Measurements from ENCODE around the gene FBXO5. TPM values are rescaled to one million over a fixed set of nuclear protein-coding genes. Genes with fewer than 3 reads are reported as not detected.

Gene FBXO5
- total RNA-seq, 2 experiments from 2014 or later: 3.0 to 3.3 TPM

- intact Hi-C loops (cut with DNase I, micrococcal nuclease): no loop called here
- H3K36me3 Mint-ChIP-seq (ENCODE audit: low read depth): peaks cover 39% of the 10 kb centered on the region
- H3K9me3 Mint-ChIP-seq: no peaks in the 10 kb centered on the region
- Histone ChIP-seq H3K4me1 (ENCODE audit: insufficient read depth, low read length) (peaks cover 11% of the 10 kb centered on the region), H3K4me3 (ENCODE audit: low read length) (no peak overlapping the region), H3K27me3 (ENCODE audit: control insufficient read depth in 1 of 2, insufficient read depth in 2 of 2, low read length in 2 of 2) (no peaks in the 10 kb centered on the region), H3K36me3 (ENCODE audit: insufficient read depth, low read length) (peaks cover 18% of the 10 kb centered on the region), H3K27ac (ENCODE audit: low read depth in 1 of 2, low read length in 2 of 2) (no peak overlapping the region), H3K9me3 (ENCODE audit: control insufficient read depth in 1 of 2, insufficient read depth in 1 of 2, low read length in 2 of 2) (no peaks in the 10 kb centered on the region)
- ChIA-PET CTCF (no interaction called here), POLR2A (no interaction called here)
- no peak overlapping the region for H3K27ac Mint-ChIP-seq
- no peaks in the 10 kb centered on the region for H3K27me3 Mint-ChIP-seq
- no peak for DNase-seq
- ATAC-seq (ENCODE audit: poor library complexity): no peak
- peaks cover 58% of the 10 kb centered on the region for H3K4me1 Mint-ChIP-seq (ENCODE audit: low read depth)
- TF ChIP-seq, protein P1, sequence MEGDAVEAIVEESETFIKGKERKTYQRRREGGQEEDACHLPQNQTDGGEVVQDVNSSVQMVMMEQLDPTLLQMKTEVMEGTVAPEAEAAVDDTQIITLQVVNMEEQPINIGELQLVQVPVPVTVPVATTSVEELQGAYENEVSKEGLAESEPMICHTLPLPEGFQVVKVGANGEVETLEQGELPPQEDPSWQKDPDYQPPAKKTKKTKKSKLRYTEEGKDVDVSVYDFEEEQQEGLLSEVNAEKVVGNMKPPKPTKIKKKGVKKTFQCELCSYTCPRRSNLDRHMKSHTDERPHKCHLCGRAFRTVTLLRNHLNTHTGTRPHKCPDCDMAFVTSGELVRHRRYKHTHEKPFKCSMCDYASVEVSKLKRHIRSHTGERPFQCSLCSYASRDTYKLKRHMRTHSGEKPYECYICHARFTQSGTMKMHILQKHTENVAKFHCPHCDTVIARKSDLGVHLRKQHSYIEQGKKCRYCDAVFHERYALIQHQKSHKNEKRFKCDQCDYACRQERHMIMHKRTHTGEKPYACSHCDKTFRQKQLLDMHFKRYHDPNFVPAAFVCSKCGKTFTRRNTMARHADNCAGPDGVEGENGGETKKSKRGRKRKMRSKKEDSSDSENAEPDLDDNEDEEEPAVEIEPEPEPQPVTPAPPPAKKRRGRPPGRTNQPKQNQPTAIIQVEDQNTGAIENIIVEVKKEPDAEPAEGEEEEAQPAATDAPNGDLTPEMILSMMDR (IDR thresholded peaks at IDR 0.05): no peak
- H3K4me3 Mint-ChIP-seq: no peak overlapping the region
These were observed 5.3 kb downstream of the FBXO5 start for GRCh38 chr6:152977556-152977955.

DNA sequence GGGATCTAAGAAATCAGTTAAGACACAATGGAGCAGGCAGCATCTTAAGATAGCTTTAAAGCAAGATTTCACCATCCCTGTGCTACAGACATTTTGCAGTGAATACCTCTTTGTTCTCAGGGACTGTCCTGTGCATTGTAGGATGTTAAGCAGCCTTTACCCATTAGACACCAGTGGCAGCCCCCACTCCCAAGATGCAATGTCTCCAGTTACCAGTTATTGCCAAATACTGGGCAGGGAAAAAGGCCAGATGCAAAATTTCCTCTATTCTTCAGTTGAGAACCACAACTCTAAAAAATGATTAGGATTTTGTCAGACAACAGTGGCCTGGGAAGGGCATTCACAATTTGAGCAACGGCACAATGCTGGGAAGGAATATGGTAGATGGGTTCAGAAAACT lies 6.1 kb downstream of the FBXO5 start:
- H3K9me3 Mint-ChIP-seq: no peaks in the 10 kb centered on the region
- Histone ChIP-seq H3K9me3 (ENCODE audit: control insufficient read depth in 1 of 2, insufficient read depth in 1 of 2, low read length in 2 of 2) (no peaks in the 10 kb centered on the region), H3K27me3 (ENCODE audit: control insufficient read depth in 1 of 2, insufficient read depth in 2 of 2, low read length in 2 of 2) (no peaks in the 10 kb centered on the region), H3K27ac (ENCODE audit: low read depth in 1 of 2, low read length in 2 of 2) (no peak overlapping the region), H3K4me3 (ENCODE audit: low read length) (no peak overlapping the region), H3K36me3 (ENCODE audit: insufficient read depth, low read length) (peaks cover 26% of the 10 kb centered on the region), H3K4me1 (ENCODE audit: insufficient read depth, low read length) (peaks cover 3% of the 10 kb centered on the region)
- intact Hi-C loops (cut with DNase I, micrococcal nuclease): no loop called here
- H3K27me3 Mint-ChIP-seq: no peaks in the 10 kb centered on the region
- DNase-seq (no peak), ATAC-seq (ENCODE audit: poor library complexity) (no peak)
- CTCF ChIA-PET: no interaction called here
- peaks cover 55% of the 10 kb centered on the region for H3K4me1 Mint-ChIP-seq (ENCODE audit: low read depth)
- no peak overlapping the region for H3K27ac Mint-ChIP-seq
- H3K36me3 Mint-ChIP-seq (ENCODE audit: low read depth): peaks cover 47% of the 10 kb centered on the region
- POLR2A ChIA-PET: no interaction called here
- TF ChIP-seq, protein P1 (IDR thresholded peaks at IDR 0.05): no peak
- no peak overlapping the region for H3K4me3 Mint-ChIP-seq

GRCh38 chr6:152975204-152975915 lies 7.5 kb downstream of the FBXO5 start:
- Mint-ChIP-seq H3K36me3 (ENCODE audit: low read depth) (peaks cover 60% of the 10 kb centered on the region), H3K4me3 (peak overlapping the region; percentile 27), H3K4me1 (ENCODE audit: low read depth) (peaks cover 43% of the 10 kb centered on the region), H3K27ac (peak overlapping the region; percentile 60), H3K9me3 (no peaks in the 10 kb centered on the region), H3K27me3 (no peaks in the 10 kb centered on the region)
- CTCF ChIA-PET: no interaction called here
- peaks cover 3% of the 10 kb centered on the region for H3K4me1 ChIP-seq (ENCODE audit: insufficient read depth, low read length)
- H3K27me3 ChIP-seq (ENCODE audit: control insufficient read depth in 1 of 2, insufficient read depth in 2 of 2, low read length in 2 of 2): no peaks in the 10 kb centered on the region
- TF ChIP-seq, protein P1 (IDR thresholded peaks at IDR 0.05): no peak
- ATAC-seq (ENCODE audit: poor library complexity): peak; percentile 52
- POLR2A ChIA-PET: no interaction called here
- H3K36me3 ChIP-seq (ENCODE audit: insufficient read depth, low read length): peaks cover 40% of the 10 kb centered on the region
- peak in 3 of 14 experiments; percentile 49 to 69 (median 50) for DNase-seq
- H3K4me3 ChIP-seq (ENCODE audit: low read length): no peak overlapping the region
- intact Hi-C loops (cut with DNase I, micrococcal nuclease): no loop called here
- H3K9me3 ChIP-seq (ENCODE audit: control insufficient read depth in 1 of 2, insufficient read depth in 1 of 2, low read length in 2 of 2): no peaks in the 10 kb centered on the region
- no peak overlapping the region for H3K27ac ChIP-seq (ENCODE audit: low read depth in 1 of 2, low read length in 2 of 2)
